Measurements from ENCODE around the gene CARD9. TPM values are rescaled to one million over a fixed set of nuclear protein-coding genes. Genes with fewer than 3 reads are reported as not detected.

The CARD9 gene
- polyA plus RNA-seq, 1 of the 3 experiments (the other 2 are of a cell fraction), result 1.1 TPM

DNA sequence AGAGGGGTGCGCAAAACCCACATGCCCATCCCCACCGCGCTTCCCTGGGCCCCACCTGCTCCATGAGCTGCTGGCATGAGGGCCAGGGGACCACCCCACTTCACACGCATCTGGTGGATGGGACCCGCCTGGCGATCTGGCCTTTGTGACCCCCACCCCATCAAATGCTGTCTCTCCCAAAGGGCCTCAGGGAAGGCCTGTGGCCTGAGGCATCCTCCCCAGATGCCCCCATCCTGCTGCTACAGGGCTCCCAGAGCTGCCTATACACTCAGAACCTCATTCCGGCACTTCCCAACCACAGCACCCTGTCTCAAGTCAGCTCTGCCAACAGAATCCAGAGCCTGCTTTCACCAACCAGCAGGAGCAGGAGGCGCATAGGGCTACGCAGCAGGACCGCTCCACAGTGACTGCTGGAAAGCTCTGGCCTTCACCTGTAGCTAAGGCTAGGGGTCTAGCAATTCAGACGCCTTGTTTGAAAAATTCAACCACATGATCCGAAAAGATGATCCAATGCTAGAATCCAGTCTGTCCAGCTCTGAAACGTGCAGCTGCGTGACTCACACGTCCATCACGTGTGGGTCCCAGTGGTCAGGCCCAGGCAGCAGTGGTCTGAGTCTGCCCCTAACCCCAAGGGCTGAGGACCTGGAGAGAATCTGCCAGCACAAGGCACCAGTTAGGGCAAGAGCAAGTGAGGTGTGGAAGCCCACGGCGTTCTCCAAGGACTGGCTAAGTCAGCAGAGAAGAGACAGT is 27.9 kb upstream of the CARD9 start:
- DNase-seq, result no peak
- Histone ChIP-seq H3K27ac (ENCODE audit: low read depth in 2 of 2, low read length in 1 of 2) (no peak overlapping the region), H4K20me1 (ENCODE audit: insufficient read depth) (peaks cover 5% of the 10 kb centered on the region; the same call in 1 of the 2 replicates), H3K79me2 (ENCODE audit: insufficient read depth) (peaks cover 31% of the 10 kb centered on the region), H3F3A (replicated peaks; ENCODE audit: insufficient read depth) (peaks cover 16% of the 10 kb centered on the region), H3K4me2 (no peak overlapping the region), H3K4me3 (ENCODE audit: low read depth in 2 of 2, low read length in 1 of 2) (no peak overlapping the region), H3K9me2 (no peaks in the 10 kb centered on the region), H3K9me3 (no peaks in the 10 kb centered on the region), H3K27me3 (ENCODE audit: insufficient read depth) (no peaks in the 10 kb centered on the region), H2AFZ (ENCODE audit: low read depth) (no peak overlapping the region), H3K36me3 (replicated peaks in 1 of 2; ENCODE audit: control insufficient read depth in 1 of 2, insufficient read depth in 2 of 2, low read length in 1 of 2) (peaks cover 18 to 67% of the 10 kb centered on the region in 2 experiments), H3K9ac (no peak overlapping the region), H3K4me1 (ENCODE audit: control insufficient read depth in 1 of 2, insufficient read depth in 2 of 2, low read depth in 1 of 2, low read length in 1 of 2) (peaks cover 3 to 19% of the 10 kb centered on the region in 2 experiments; a peak in 2 of 4 replicates)
- WGBS (ENCODE audit: low lambda C conversion rate), result 92% methylated on average over 16 of the region's 18 CpGs
- POLR2A ChIA-PET, result interaction anchor here (1.1 to 1.4 kb wide), 3 partner anchors 8 to 56 kb away, joined by 3 to 4 read pairs (median 4); no protein-coding TSS in a partner anchor
- CTCF ChIA-PET, result interaction anchor here (0.6 to 6.8 kb wide), 22 partner anchors 8 to 160 kb away, joined by 3 to 42 read pairs (median 4); partner anchors contain the start of genes CARD9, DNLZ, ENTR1 and PMPCA
- TF ChIP-seq TAF1 (IDR thresholded peaks at IDR 0.05; ENCODE audit: borderline replicate concordance, low read depth, low read length) (no peak), RFX5 (IDR thresholded peaks at IDR 0.05; ENCODE audit: low read length) (no peak), RCOR1 (IDR thresholded peaks at IDR 0.05; ENCODE audit: low read length) (no peak), FOSL2 (IDR thresholded peaks at IDR 0.05; ENCODE audit: borderline replicate concordance, low read depth) (no peak), SMC3 (IDR thresholded peaks at IDR 0.05; ENCODE audit: low read depth, low read length) (no peak), MXI1 (IDR thresholded peaks at IDR 0.05; ENCODE audit: low read depth, low read length) (no peak), ELF1 (IDR thresholded peaks at IDR 0.05) (no peak), YY1 (IDR thresholded peaks at IDR 0.05; ENCODE audit: low read depth) (no peak), RAD21 (IDR thresholded peaks at IDR 0.05; ENCODE audit: low read length) (no peak), TCF12 (IDR thresholded peaks at IDR 0.05) (no peak), RXRA (IDR thresholded peaks at IDR 0.05; ENCODE audit: borderline replicate concordance, low read depth) (no peak), FOXJ3 (CRISPR knock-in tag; IDR thresholded peaks at IDR 0.05) (no peak)
- TF ChIP-seq, protein P1, sequence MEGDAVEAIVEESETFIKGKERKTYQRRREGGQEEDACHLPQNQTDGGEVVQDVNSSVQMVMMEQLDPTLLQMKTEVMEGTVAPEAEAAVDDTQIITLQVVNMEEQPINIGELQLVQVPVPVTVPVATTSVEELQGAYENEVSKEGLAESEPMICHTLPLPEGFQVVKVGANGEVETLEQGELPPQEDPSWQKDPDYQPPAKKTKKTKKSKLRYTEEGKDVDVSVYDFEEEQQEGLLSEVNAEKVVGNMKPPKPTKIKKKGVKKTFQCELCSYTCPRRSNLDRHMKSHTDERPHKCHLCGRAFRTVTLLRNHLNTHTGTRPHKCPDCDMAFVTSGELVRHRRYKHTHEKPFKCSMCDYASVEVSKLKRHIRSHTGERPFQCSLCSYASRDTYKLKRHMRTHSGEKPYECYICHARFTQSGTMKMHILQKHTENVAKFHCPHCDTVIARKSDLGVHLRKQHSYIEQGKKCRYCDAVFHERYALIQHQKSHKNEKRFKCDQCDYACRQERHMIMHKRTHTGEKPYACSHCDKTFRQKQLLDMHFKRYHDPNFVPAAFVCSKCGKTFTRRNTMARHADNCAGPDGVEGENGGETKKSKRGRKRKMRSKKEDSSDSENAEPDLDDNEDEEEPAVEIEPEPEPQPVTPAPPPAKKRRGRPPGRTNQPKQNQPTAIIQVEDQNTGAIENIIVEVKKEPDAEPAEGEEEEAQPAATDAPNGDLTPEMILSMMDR (IDR thresholded peaks at IDR 0.05), result no peak
- TF ChIP-seq, protein P2, sequence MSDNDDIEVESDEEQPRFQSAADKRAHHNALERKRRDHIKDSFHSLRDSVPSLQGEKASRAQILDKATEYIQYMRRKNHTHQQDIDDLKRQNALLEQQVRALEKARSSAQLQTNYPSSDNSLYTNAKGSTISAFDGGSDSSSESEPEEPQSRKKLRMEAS (IDR thresholded peaks at IDR 0.05; ENCODE audit: low read depth), result no peak
- TF ChIP-seq, protein P3, sequence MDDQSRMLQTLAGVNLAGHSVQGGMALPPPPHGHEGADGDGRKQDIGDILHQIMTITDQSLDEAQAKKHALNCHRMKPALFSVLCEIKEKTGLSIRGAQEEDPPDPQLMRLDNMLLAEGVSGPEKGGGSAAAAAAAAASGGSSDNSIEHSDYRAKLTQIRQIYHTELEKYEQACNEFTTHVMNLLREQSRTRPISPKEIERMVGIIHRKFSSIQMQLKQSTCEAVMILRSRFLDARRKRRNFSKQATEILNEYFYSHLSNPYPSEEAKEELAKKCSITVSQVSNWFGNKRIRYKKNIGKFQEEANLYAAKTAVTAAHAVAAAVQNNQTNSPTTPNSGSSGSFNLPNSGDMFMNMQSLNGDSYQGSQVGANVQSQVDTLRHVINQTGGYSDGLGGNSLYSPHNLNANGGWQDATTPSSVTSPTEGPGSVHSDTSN (IDR thresholded peaks at IDR 0.05), result no peak
- TF ChIP-seq, protein P4, sequence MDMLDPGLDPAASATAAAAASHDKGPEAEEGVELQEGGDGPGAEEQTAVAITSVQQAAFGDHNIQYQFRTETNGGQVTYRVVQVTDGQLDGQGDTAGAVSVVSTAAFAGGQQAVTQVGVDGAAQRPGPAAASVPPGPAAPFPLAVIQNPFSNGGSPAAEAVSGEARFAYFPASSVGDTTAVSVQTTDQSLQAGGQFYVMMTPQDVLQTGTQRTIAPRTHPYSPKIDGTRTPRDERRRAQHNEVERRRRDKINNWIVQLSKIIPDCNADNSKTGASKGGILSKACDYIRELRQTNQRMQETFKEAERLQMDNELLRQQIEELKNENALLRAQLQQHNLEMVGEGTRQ (IDR thresholded peaks at IDR 0.05; ENCODE audit: borderline replicate concordance, low read depth, low read length), result no peak
- TF ChIP-seq, protein P5, sequence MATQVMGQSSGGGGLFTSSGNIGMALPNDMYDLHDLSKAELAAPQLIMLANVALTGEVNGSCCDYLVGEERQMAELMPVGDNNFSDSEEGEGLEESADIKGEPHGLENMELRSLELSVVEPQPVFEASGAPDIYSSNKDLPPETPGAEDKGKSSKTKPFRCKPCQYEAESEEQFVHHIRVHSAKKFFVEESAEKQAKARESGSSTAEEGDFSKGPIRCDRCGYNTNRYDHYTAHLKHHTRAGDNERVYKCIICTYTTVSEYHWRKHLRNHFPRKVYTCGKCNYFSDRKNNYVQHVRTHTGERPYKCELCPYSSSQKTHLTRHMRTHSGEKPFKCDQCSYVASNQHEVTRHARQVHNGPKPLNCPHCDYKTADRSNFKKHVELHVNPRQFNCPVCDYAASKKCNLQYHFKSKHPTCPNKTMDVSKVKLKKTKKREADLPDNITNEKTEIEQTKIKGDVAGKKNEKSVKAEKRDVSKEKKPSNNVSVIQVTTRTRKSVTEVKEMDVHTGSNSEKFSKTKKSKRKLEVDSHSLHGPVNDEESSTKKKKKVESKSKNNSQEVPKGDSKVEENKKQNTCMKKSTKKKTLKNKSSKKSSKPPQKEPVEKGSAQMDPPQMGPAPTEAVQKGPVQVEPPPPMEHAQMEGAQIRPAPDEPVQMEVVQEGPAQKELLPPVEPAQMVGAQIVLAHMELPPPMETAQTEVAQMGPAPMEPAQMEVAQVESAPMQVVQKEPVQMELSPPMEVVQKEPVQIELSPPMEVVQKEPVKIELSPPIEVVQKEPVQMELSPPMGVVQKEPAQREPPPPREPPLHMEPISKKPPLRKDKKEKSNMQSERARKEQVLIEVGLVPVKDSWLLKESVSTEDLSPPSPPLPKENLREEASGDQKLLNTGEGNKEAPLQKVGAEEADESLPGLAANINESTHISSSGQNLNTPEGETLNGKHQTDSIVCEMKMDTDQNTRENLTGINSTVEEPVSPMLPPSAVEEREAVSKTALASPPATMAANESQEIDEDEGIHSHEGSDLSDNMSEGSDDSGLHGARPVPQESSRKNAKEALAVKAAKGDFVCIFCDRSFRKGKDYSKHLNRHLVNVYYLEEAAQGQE (IDR thresholded peaks at IDR 0.05; ENCODE audit: low read depth, low read length), result no peak

Data from SK-N-SH (cell line).